Activated effector memory CD4-positive, alpha-beta T cell treated with anti-CD3 and anti-CD28 coated beads, Interleukin-2, amount 50 U/mL, for 16 hours (primary cell): ENCODE measurements around the gene UBE3C.
"Not testable (repeated sequence)": the region's sequence is repeated elsewhere in the genome, so short reads cannot be mapped to it uniquely, and the experiment has no call there.

ENCODE experiments used
- DNase-seq: peaks from one replicate; pipeline ENCODE4 v3.0.0-alpha.2; 2020

UBE3C gene

GRCh38 chr7:157241631-157242030, 102.9 kb downstream of the UBE3C start:
- no peak for DNase-seq

- no peak for DNase-seq
Observed at GRCh38 chr7:157244516-157245294, 106.0 kb downstream of the UBE3C start.

- DNase-seq: no peak
Observed at GRCh38 chr7:157246052-157246451, 107.3 kb downstream of the UBE3C start.

GRCh38 chr7:157248659-157249058, 109.9 kb downstream of the UBE3C start:
- DNase-seq: no peak

- DNase-seq: peak; percentile 80
Observed at GRCh38 chr7:157250605-157251228, 112.0 kb downstream of the UBE3C start.

GRCh38 chr7:157251817-157252216, 113.1 kb downstream of the UBE3C start:
- DNase-seq: not testable (repeated sequence)

- no peak for DNase-seq
Observed at GRCh38 chr7:157253850-157254249, 115.1 kb downstream of the UBE3C start.

GRCh38 chr7:157254781-157255180, 116.1 kb downstream of the UBE3C start:
- DNase-seq: not testable (repeated sequence)

GRCh38 chr7:157255201-157255606, 116.5 kb downstream of the UBE3C start:
- DNase-seq: no peak

GRCh38 chr7:157263156-157263555, 124.4 kb downstream of the UBE3C start:
- peak; percentile 57 for DNase-seq

- peak; percentile 39 for DNase-seq
Observed at GRCh38 chr7:157265051-157265450, 126.3 kb downstream of the UBE3C start.

GRCh38 chr7:157266272-157266671, 127.5 kb downstream of the UBE3C start:
- no peak for DNase-seq

- peak; percentile 33 for DNase-seq
Observed at GRCh38 chr7:157267516-157267915, 128.8 kb downstream of the UBE3C start.

GRCh38 chr7:157267956-157268355, 129.2 kb downstream of the UBE3C start:
- no peak for DNase-seq

GRCh38 chr7:157268540-157268939, 129.8 kb downstream of the UBE3C start:
- no peak for DNase-seq

- DNase-seq: peak; percentile 51
Observed at GRCh38 chr7:157269341-157270059, 130.8 kb downstream of the UBE3C start.

- peak; percentile 53 for DNase-seq
Observed at GRCh38 chr7:157270060-157270444, 131.3 kb downstream of the UBE3C start.

- DNase-seq: peak; percentile 57
Observed at GRCh38 chr7:157271315-157271990, 132.7 kb downstream of the UBE3C start.

- peak; percentile 45 for DNase-seq
Observed at GRCh38 chr7:157271991-157272324, 133.2 kb downstream of the UBE3C start.

- DNase-seq: peak; percentile 48
Observed at GRCh38 chr7:157272351-157273207, 133.9 kb downstream of the UBE3C start.

- peak; percentile 86 for DNase-seq
Observed at GRCh38 chr7:157273208-157274093, 134.7 kb downstream of the UBE3C start.
